DOHH2 (cell line): ENCODE data around the gene DEFB129.

Source experiments
- EZH2phosphoT487 ChIP-seq: fragments of 200-600 bp; sonication (generic); IDR thresholded peaks from 2 replicates; pipeline ENCODE4 v1.6.1; 2017; ENCODE audit warnings: borderline replicate concordance, mild to moderate bottlenecking, antibody characterized with exemption, low read length, moderate library complexity, mixed read lengths
- TF ChIP-seq, protein P1 (sequence below): fragments of 200-600 bp; sonication (generic); IDR thresholded peaks from one replicate; pipeline ENCODE4 v1.5.1; 2014; ENCODE audit warnings: antibody characterized with exemption, mild to moderate bottlenecking, low read depth, low read length; ENCODE audit not compliant: poor library complexity, severe bottlenecking

DNA sequence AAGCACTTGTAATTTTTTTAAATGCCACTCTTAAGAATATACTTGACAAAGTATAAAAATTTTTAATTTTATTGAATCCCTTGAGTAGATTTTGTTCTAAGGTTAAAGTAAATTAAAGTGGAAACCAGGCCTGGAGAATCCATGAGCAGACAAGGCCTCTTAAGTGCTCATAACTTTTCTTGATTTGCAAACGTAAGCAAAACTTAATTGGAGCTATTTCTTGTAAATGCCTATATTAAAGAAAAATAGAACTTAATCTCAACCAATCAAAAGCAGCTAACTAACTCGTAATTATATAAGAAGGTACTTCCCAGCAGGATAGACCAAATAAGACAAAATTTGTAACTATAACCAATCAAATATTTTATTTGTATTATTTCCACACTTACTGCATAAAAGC is 12.7 kb upstream of the DEFB129 start:
- TF ChIP-seq, protein P1, sequence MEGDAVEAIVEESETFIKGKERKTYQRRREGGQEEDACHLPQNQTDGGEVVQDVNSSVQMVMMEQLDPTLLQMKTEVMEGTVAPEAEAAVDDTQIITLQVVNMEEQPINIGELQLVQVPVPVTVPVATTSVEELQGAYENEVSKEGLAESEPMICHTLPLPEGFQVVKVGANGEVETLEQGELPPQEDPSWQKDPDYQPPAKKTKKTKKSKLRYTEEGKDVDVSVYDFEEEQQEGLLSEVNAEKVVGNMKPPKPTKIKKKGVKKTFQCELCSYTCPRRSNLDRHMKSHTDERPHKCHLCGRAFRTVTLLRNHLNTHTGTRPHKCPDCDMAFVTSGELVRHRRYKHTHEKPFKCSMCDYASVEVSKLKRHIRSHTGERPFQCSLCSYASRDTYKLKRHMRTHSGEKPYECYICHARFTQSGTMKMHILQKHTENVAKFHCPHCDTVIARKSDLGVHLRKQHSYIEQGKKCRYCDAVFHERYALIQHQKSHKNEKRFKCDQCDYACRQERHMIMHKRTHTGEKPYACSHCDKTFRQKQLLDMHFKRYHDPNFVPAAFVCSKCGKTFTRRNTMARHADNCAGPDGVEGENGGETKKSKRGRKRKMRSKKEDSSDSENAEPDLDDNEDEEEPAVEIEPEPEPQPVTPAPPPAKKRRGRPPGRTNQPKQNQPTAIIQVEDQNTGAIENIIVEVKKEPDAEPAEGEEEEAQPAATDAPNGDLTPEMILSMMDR, result no peak
- TF ChIP-seq EZH2phosphoT487, result no peak
